Skin of body (tissue), 2 donors: ENCODE results near the gene KAT7. TPM values are rescaled to one million over a fixed set of nuclear protein-coding genes. Genes with fewer than 3 reads are reported as not detected.

Source experiments
- DNase-seq: peaks from one replicate; lab custom pipeline; 2025; lab: John Stamatoyannopoulos, UW
- total RNA-seq: library from RNA; depleted of rRNA; stranded (reverse); fragments of >200 nt; gene quantifications from one replicate; pipeline ENCODE4 v1.2.3, GENCODE V29; 2014

KAT7 gene
- total RNA-seq, 1 donor from 2014 or later: 35.6 TPM

DNA sequence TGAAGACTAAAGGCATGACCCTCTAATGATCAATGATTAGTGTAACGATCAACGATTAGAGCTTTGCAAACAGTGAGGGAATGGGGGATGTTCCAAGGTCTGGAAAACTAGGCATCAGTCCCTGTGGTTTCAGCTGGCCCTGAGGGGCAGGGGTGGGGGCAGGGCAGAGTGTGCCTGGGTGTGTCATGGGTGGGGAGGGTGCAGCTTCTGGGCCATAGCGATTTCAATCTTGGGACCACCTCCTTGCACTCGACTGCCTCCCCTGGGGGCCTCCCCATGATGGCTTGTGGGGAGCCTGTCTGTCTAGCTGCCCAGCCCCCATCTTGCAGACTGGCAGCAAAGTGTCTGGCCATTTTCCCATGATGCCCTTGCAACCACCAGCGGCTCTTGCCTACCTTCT, 51.0 kb downstream of the KAT7 start:
- no peak for DNase-seq

DNA sequence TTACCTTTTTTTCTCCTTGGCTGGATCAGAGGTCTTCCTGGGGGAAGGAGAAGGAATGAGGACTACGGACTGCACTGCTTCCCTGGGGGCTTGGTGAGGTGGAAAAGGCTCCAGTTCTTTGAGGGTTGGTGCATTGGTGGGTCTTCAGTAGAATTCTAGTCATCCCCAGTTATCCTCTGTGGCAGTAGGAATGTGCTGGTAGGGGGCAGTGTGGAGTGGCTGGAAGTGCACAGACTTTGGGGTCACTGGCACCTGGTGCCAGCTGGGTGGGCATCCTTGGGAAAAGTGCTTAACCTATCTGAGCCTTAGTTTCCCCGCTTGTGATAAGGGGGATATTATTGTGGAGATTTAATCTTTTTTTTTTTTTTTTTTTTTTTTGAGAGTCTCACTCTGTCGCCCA, 53.1 kb downstream of the KAT7 start:
- DNase-seq: no peak

DNA sequence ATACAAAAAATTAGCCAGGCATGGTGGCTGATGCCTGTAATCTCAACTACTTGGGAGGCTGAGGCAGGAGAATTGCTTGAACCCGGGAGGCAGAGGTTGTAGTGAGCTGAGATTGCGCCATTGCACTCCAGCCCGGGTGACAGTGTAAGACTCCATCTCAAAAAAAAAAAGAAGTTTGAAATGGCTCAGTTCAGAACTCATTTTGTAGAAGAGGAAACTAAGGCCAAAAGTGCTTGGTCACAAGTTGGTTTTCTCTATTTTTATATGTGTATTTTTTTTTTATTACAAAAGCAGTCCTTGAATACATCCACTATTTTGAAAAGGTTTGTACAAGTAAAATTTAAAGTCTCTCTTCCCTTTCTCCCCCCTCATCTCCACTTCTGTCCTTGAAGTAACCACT, 53.9 kb downstream of the KAT7 start:
- DNase-seq: no peak

DNA sequence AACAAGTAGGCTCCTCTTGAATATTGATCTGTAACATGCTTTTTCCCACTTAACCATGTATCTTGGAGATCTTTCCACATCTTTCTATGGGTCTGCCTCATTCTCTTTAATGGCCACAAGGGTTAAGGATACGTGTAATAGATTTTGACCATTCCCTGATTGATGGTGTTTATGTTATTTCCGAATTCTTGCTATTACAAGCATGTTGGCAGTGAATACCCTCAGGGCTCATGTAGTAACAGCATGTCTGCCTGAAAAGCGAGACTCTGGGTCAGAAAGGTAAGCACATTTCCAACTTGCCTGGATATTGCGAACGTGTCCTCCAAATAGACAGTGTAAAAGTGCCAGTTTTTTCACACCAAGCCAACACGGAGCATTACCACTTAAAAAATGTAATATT, 54.4 kb downstream of the KAT7 start:
- DNase-seq: no peak

DNA sequence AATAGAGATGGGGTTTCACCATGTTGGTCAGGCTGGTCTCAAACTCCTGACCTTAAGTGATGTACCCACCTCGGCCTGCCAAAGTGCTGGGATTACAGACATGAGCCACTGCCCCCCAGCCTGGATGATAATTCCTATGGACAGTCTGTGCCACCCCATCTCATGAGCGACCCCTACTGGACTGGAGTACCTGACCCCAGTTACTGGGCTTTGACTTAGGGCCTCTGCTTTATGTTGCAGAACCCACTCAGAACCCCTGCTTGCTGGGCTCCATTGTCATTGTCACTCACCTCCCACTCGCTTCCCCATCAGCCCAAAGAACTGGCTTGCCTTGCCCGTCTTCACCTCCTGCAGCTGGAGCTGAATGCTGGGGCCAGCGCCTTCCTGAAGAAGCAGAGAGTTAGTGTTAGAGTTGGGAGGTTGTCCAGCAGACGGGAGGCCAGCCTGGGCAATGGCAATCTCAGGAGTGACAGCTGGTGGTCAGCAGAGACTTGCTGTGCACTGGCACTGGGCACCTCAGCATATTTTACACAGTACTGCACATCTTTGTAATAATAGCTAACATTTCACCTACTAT, 55.4 kb downstream of the KAT7 start:
- DNase-seq: no peak

DNA sequence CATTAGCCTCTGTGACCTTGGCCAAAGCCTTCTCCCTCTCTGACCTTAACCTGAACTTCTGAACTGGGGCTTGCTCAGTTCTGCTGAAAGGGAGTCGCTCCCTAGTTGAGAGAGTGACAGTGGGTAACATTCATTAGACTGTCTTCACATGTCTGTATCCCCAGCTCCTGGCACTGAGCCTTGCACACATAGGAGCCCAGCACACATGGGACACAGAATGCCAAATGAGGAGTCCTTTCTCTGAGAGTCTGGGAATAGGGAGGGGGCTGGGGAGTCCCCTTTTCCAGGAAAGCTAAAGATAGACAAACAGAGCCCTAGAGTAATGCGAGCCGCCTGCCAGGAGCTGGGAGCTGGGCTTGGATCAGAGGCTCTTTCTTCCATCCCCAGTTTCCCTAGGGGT, 56.8 kb downstream of the KAT7 start:
- peak; percentile 91 for DNase-seq

DNA sequence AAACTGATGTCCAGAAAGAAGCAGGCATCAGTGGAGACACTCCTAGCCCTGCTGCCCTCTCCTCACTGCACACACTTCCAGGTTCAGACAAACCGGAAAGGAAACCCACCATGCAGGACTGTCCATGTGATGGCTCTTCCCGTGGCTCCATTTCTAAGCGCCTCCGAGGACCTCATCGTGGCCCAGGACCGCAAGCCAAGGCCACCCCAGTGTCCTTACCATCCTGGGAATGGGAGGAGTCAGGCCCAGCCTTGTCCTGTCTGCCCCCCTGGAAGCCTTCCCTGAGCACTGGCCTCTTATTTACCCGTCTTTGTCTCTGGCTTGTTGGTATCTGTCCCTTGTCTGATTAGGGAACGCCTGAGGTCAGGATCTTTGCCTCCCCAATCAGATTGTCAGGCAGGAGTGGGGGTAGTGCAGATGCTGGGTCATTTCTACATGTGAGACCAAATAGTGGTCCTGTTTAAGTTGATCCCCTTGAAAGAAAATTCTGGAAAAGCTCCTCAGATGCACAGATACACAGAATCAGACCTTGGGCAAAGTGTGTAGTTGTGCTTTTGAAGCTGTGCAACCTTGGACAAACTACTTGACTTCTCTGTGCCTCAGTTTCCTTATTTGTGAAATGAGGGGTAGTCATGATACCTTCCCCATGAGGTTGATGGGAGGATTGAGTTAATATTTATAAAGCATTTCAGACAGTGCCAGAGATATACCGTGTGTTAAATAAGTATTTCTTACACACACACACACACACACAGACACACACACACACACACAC, 58.6 kb downstream of the KAT7 start:
- no peak for DNase-seq

DNA sequence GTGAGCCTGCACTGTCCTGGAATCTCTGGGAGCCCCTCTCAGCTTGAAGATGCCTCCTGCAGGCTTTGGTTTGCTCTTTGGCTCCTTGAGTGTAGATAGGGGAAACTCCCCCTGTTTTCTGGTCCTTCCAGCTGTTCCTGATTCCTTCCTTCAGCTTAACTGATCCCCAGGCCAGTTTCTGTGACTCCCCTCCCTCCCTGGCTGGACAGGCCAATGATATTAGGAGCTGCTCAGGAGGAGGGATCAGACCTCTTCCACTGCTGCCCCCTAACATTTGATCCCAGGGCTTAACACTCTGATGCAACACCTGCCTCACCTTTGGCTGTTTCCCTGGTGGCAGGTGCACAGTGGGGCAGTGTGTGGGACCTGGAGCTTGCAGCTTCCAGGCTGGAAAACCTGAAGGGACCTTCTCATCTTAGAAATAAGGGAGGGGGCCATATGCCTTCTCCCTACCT, 59.6 kb downstream of the KAT7 start, which contains the start of gene TAC4:
Gene TAC4 (minus strand): TSS at position 51 of the 455 bp plus-strand sequence. CDS start 52 bp downstream, outside the sequence.
- no peak for DNase-seq

DNA sequence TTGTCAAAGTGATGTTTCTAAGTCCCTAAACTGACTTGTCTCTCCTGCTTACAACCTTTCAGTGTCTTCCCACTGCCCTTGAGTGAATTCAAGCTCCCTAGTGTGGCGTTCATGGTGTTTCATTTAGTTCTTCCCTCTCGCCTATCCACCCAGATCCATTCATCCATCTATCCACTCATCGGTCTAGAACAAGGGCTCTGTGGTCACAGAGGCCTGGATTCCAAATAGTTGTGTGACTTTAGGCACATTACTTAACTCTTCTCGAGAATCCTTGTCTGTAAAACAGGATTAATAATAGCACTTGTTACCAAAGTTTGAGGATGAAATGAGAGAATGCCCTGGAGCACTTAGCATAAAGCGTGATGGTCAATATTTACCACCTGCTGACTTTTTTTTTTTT, 60.3 kb downstream of the KAT7 start:
- DNase-seq: no peak

DNA sequence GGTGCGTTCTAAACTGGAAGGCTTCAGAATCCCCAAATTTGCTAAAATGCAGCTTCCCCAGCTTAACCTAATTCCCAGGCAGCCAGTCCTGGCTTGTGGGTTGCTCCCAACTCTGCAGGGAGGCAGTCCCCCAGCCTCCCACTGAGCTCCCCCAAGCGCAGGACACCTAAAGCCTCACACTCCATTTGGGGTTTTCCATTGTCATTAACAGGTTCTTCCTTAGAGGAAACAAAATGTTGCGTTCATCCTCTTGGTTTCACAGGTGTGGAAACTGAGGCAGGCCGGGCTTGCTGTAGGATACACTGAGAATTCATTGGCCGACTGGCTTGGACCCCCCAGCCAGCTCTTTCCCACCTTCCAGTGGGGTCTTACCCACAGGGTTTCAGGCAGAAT, 61.7 kb downstream of the KAT7 start:
- DNase-seq: no peak

DNA sequence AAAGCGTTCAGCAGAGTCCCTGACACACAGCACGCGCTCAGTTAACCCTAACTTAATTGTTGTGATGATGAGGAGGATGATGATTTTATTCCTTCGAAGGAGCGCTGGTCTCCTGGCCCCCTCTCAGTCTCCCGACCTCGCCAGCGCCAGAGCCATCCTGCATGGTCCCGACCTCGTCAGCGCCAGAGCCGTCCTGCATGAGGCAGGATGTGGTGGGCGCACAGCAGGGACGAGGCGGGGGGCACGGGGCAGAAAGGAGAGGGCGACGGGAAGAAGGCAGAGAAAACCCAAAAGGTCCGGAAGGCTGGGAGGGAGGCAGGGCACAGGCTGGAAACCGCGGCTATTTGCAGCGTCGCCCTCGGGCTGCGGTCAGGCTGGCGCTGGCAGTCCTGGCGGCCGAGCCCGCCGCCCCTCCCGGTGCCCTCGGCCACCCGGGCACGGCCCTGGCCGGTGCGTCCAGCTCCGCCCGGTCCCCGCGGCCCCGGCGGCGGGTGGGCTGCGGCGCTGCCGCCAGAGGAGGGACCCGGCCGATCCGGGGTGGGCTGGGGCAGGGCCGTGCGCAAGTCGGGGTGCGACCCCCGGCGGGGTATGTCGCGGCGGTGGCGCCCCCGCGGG, 62.4 kb downstream of the KAT7 start:
- no peak for DNase-seq

DNA sequence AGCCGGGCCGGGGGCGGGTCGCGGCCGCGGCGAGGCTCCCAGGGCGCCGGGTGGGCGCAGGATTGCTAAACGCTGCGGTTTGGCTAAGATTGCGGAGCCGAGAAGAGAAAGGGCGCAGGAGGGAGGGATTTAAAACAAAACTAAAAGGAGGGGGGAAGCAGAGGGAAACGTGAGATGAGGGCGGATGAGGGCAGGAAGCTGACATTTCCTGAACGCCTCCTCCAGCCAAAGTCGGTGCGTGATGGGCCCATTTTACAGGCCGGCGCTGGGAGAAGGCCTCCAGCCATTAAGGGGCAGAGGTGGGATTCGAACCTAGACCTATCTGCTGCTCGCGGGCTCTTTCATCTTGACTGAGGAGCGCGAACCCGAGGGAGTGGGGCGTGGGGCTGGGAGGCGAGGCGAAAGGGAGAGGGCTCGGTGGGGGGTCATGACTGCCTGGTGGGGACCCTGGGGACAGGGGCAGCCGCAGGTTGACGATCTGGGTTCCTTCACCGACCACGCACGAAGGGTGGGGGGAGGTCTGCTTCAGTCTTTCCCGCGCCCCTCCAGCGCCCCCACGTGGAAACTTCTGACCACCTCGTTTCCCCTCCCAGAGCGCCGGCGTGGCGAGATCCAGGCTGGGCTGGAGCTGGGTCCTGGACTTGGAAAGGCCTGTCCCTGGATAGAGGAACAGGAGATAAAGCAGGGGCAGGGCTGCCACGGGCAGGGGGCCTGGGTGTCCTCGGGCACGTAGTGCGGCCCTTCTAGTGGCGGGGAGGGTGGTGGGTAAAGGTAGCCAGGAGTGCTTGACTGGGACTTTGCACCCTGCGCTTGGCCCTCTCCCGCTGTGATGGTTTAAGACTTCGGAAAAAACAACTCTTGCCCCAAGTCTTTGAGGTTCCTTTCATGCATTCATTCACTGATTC, 63.2 kb downstream of the KAT7 start:
- peak; percentile 50 for DNase-seq

DNA sequence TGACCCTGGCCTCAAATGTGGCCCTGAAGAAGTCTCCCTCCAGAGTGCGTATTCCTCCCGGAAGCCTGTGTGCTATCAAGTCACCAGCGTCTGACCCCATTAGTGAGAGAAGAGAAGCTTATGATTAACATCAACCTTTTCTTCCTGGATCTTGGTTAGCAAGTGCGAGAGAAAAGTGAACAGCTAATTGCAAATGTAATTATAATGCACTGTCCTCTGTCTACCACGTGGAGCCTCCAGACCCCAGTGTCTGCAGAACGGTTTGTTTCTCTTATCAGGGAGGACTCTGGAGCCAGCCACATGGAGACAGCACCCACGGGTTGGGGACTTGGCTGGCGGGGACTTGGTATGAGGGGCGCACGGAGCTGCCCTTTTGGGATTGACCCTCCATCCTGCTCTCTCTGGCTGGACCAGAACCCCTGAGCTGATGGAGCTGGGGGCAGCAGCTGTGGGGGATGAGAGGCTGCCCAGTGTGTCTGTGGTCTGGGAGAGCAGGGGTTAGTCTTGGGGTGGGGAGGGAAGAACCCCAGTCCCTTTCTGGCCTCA, 65.1 kb downstream of the KAT7 start:
- DNase-seq: no peak

DNA sequence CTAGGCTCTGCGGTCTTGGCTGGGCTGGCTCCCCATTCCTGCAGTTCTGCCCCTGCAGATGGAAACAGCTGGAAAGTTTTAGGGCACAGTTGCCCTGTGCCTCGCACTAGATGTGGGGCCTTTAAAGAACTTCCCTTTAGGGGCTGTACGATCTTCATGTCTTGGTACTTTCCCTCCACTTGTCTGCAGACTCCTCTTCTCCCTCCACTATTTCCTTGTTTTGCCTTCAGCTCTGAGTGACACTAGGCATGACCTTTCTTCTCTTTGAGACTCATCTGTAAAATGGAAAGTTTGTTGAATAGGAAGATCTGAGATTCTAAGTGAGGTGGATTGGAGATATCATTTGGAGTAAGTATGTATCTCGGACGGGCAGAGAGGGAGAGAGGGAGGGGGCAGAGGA, 65.6 kb downstream of the KAT7 start:
- DNase-seq: no peak

DNA sequence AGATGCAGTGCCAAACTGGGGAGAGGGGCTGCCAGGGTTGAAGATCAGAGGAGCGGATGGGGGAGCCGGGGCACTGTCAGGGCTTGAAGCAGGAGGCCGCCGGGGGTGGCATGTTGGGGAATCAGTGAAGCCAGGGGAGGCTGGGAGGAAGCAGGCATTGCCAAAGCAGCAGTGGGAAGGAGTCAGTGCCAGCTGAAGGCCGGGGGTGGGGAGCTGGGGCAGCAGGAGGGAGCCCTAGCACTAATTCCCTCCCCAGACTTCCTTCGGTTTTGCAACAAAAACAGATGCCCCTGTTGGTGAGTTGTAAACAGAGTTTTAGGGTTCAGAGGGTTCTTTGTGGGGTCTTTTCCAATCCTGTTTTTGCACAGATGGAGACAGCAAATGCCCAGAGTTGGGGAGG, 70.3 kb downstream of the KAT7 start:
- no peak for DNase-seq

DNA sequence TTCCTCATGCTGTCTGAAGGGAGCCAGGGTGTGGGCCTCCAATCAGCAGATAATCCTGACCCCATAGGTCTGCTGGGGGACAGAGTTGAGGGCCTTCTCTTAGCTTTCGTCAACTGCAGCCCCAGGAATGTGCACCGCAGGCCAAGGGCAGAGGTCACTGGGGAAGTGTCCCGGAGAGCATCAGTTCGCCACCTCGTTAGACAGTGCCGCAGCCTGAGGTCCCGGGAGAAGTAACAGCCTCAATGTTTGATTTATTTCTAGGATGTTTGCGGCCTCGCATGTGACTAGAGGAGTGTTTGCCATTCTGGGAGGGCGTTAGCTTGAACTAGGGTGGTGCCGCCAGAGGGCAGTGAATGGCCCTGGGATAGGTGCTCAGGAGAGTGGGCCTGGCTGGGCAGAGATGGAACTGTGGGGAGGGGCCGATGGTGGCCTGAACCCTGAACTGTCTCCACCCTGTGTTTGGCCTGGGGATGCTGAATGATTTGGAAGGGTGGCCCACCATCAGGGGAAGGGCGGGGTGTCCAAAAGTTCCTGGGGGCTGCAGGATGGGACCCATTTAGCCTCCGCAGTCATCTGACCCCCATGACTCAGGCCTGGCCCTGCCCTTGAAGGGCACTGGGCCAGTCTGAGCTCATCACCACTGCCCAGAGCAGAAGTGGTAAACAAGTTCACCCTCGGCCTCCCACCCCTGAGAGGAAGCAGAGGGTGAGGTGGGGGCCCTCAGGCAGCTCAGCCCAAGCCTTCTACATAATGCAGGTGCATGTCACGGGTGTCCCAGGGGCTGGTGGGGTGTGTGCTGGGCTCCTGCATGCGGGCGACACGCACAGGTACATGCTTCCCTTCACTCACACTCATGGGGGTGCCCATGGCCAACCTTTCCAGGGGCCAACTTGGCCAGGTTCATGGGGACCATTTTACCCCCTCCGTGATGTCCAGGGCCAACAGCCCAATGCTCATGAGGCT, 71.8 kb downstream of the KAT7 start:
- DNase-seq: no peak

DNA sequence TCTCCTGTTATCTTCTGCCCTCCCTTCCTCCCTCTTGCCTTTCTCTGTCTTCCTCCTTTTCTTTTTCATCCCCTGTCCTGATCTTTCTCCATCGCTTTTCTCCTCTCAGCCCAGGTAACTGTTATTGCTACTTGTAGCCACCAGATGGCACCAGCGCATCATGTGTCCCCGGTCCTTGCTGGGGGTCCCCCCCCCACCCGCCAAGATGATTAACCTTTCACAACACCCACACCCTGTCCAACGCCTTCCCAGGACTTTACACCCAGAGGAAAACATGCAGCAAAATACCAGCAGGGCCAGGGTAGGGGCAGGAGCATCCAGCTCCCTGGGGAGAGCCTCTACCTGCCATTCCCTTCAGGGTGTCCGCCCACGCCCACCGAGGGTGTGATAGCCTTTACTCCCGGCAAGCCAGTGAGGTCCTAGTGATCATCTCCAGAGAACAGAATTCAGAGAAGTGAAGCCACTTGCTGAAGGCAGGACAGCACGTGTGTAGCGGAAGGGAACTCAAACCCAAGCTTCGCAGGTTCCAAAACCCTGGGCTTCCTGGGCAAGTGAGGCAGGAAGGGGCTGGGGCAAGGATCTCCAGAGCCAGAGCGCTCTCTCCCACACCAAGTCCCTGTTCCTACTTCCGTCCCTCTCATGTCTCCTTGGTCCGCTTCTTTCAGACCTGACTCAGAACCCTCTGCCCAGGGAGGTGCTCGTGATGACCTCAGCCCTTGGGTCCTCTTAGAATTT, 72.8 kb downstream of the KAT7 start:
- peak; percentile 11 for DNase-seq

DNA sequence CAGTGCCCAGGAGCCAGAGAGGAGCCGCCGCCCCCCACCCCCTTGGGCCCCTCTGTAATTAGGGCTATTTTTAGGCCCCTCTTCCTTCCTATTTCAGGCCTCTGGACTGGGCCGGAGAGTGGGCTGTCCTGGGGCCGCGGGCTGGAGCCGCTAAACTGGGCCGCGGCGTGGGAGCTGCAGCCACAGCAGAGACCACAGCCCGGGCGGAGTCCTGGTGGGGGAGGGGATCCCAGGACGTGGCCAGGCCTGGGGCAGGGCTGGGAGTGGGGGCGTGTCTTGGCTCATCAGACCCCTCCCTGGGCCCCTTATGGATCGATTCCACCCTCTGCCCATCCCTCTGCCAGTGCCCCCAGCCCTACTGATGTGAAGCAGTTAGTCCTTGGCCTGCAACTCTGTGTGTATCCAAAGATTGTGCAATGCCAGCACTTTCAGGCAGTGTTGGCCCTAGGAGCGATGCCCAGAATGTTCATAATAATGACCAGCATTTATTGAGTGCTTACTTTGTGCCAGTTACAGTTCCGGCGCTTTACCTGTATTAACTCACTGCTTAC, 74.4 kb downstream of the KAT7 start:
- no peak for DNase-seq

DNA sequence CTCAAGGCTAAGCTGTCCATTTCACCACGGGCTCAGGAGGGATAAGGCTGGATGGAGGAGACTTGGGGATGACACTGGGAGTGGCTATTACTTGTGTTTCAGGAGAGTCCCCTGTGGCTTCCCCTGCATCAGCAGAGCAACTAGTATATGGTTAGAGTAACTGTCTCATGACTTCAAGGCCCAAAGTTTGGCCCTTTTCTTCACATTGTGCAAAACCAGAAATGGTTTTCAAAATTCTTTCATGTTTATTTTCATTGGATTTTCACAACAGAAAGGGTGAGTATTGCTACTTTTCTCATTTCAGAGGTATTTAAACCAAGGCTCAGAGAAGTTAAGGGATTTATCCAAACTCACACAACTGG, 77.5 kb downstream of the KAT7 start:
- no peak for DNase-seq
